ENCODE results near the gene BRINP3. TPM values are rescaled to one million over a fixed set of nuclear protein-coding genes. Genes with fewer than 3 reads are reported as not detected.

Gene BRINP3
- total RNA-seq, 4 donors from 2014 or later = 5.0 to 30.3 (median 14.1) TPM

- in situ Hi-C loops (cut with MboI; ENCODE audit: low pct_ligation_motif_present in 1 of 4, low pct_unique_long_range_greater_than_20kb in 1 of 4, low sequenced_read_pairs in 3 of 4) (no loop called here), intact Hi-C loops (cut with DNase I; ENCODE audit: low total_unique reads) (no loop called here)
- no peaks in the 10 kb centered on the region for H3K9me3 ChIP-seq
- no peaks in the 10 kb centered on the region for H3K36me3 ChIP-seq
- no peak for TF ChIP-seq CTCF (IDR thresholded peaks at IDR 0.05)
- no peak for TF ChIP-seq POLR2AphosphoS5 (IDR thresholded peaks at IDR 0.05)
- no peak for TF ChIP-seq EP300 (IDR thresholded peaks at IDR 0.05; ENCODE audit: low read depth)
- no peak for TF ChIP-seq POLR2A (IDR thresholded peaks at IDR 0.05)
- no peak for DNase-seq
- H3K27me3 ChIP-seq = no peaks in the 10 kb centered on the region
- no peak overlapping the region for H3K27ac ChIP-seq
- H3K4me1 ChIP-seq = peaks cover 0 to 6% (median 2%) of the 10 kb centered on the region in 4 donors
- H3K4me3 ChIP-seq = no peak overlapping the region
Measured at GRCh38 chr1:190344454-190344853, 133.2 kb downstream of the BRINP3 start.

- H3K9me3 ChIP-seq = no peaks in the 10 kb centered on the region
- in situ Hi-C loops (cut with MboI; ENCODE audit: low pct_ligation_motif_present in 1 of 4, low pct_unique_long_range_greater_than_20kb in 1 of 4, low sequenced_read_pairs in 3 of 4) = no loop called here
- DNase-seq = no peak
- H3K27me3 ChIP-seq = no peaks in the 10 kb centered on the region
- no peak overlapping the region for H3K27ac ChIP-seq
- intact Hi-C loops (cut with DNase I; ENCODE audit: low total_unique reads) = no loop called here
- no peak for TF ChIP-seq EP300 (IDR thresholded peaks at IDR 0.05; ENCODE audit: low read depth)
- no peak overlapping the region for H3K4me3 ChIP-seq
- H3K4me1 ChIP-seq = peaks cover 0 to 6% (median 2%) of the 10 kb centered on the region in 4 donors
- no peaks in the 10 kb centered on the region for H3K36me3 ChIP-seq
Measured at GRCh38 chr1:190338829-190339228, 138.8 kb downstream of the BRINP3 start.

GRCh38 chr1:190328871-190329270 lies 148.8 kb downstream of the BRINP3 start:
- TF ChIP-seq POLR2A (IDR thresholded peaks at IDR 0.05) = no peak
- TF ChIP-seq EP300 (IDR thresholded peaks at IDR 0.05; ENCODE audit: low read depth) = no peak
- no peak for TF ChIP-seq POLR2AphosphoS5 (IDR thresholded peaks at IDR 0.05)
- TF ChIP-seq CTCF (IDR thresholded peaks at IDR 0.05) = no peak
- no peak for DNase-seq
- Histone ChIP-seq H3K9me3 (no peaks in the 10 kb centered on the region), H3K4me3 (no peak overlapping the region), H3K36me3 (no peaks in the 10 kb centered on the region), H3K27ac (no peak overlapping the region), H3K4me1 (no peaks in the 10 kb centered on the region), H3K27me3 (no peaks in the 10 kb centered on the region)
- intact Hi-C loops (cut with DNase I; ENCODE audit: low total_unique reads) = no loop called here
- in situ Hi-C loops (cut with MboI; ENCODE audit: low pct_ligation_motif_present in 1 of 4, low pct_unique_long_range_greater_than_20kb in 1 of 4, low sequenced_read_pairs in 3 of 4) = no loop called here
- WGBS, 2 donors (ENCODE audit: low coverage in 1 of 2) = 84 to 93% methylated on average over 4 of the region's 4 CpGs

- Histone ChIP-seq H3K27ac (no peak overlapping the region), H3K4me1 (no peaks in the 10 kb centered on the region), H3K36me3 (no peaks in the 10 kb centered on the region), H3K4me3 (no peak overlapping the region), H3K27me3 (no peaks in the 10 kb centered on the region), H3K9me3 (no peaks in the 10 kb centered on the region)
- intact Hi-C loops (cut with DNase I; ENCODE audit: low total_unique reads) (no loop called here), in situ Hi-C loops (cut with MboI; ENCODE audit: low pct_ligation_motif_present in 1 of 4, low pct_unique_long_range_greater_than_20kb in 1 of 4, low sequenced_read_pairs in 3 of 4) (no loop called here)
- no peak for TF ChIP-seq POLR2A (IDR thresholded peaks at IDR 0.05)
- TF ChIP-seq POLR2AphosphoS5 (IDR thresholded peaks at IDR 0.05) = no peak
- no peak for TF ChIP-seq EP300 (IDR thresholded peaks at IDR 0.05; ENCODE audit: low read depth)
- no peak for TF ChIP-seq CTCF (IDR thresholded peaks at IDR 0.05)
- DNase-seq = no peak
Measured at GRCh38 chr1:190328361-190328760, 149.3 kb downstream of the BRINP3 start.

GRCh38 chr1:190327271-190327670 lies 150.4 kb downstream of the BRINP3 start:
- H3K36me3 ChIP-seq = no peaks in the 10 kb centered on the region
- no peak overlapping the region for H3K4me3 ChIP-seq
- in situ Hi-C loops (cut with MboI; ENCODE audit: low pct_ligation_motif_present in 1 of 4, low pct_unique_long_range_greater_than_20kb in 1 of 4, low sequenced_read_pairs in 3 of 4) = no loop called here
- no peaks in the 10 kb centered on the region for H3K9me3 ChIP-seq
- no peaks in the 10 kb centered on the region for H3K4me1 ChIP-seq
- no peak for DNase-seq
- TF ChIP-seq POLR2AphosphoS5 (IDR thresholded peaks at IDR 0.05) (no peak), EP300 (IDR thresholded peaks at IDR 0.05; ENCODE audit: low read depth) (no peak), POLR2A (IDR thresholded peaks at IDR 0.05) (no peak), CTCF (IDR thresholded peaks at IDR 0.05) (no peak)
- intact Hi-C loops (cut with DNase I; ENCODE audit: low total_unique reads) = no loop called here
- H3K27me3 ChIP-seq = no peaks in the 10 kb centered on the region
- 68% methylated on average over 3 of the region's 3 CpGs; no CpG with 5 or more reads in 1 of the 2 donors for WGBS, 2 donors (ENCODE audit: low coverage in 1 of 2)
- no peak overlapping the region for H3K27ac ChIP-seq

Measured in transverse colon (tissue), 4 donors.